ENCODE data around the gene ISG20.

The ISG20 gene

GRCh38 chr15:88606070-88606794, 32.6 kb upstream of the ISG20 start:
- no peak for DNase-seq (ENCODE audit: extremely low read depth, low read depth)
- TF ChIP-seq CTCF (IDR thresholded peaks at IDR 0.05; ENCODE audit: low read depth, low read length) = no peak

DNA sequence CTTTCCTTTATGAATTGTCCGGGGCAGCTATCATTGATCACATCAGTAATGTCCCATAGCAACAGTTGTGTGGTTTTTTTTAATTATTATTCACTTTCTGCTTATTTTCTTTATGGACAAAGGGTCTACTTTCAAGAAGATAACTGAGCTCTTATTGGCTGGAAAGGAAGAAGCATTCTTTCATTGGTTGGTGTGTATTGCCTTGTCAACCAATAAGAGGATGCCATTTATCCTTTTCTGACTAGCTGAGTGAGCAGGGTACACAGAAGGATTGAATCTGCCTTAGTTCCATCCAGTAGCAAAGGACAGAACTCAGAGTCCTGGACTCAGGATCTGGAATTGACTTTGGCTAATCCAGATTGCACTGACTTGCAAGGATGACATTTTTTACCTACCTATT, 30.9 kb upstream of the ISG20 start:
- DNase-seq (ENCODE audit: extremely low read depth, low read depth) = no peak
- no peak for TF ChIP-seq CTCF (IDR thresholded peaks at IDR 0.05; ENCODE audit: low read depth, low read length)

DNA sequence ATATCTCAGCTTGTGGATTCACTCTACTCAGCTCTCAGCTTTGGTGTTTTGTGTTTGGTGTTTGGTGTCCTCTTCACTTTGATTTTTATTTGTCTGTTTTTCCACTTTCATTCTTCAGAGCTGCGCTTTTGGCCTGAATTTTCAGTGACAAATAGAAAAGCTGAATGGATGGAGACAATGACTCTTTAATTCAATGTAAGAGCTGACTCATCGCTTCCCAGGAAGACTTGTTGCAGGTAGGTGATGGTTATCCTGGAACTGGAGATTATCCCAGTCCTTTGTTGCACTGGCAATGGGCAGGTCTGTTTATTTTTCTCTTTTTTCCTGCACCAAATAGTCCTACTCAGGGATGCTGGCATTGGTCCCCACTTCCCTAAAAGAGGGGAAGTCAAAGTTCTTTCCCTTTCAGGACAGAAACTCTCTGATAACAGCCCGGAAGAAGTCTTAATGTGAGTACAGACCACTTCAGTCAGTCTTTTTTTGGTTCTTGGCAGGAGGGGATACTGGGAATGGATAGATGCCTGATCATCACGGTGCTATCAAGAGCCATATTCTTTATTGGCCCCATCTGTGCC, 30.1 kb upstream of the ISG20 start:
- TF ChIP-seq CTCF (IDR thresholded peaks at IDR 0.05; ENCODE audit: low read depth, low read length) = no peak
- no peak for DNase-seq (ENCODE audit: extremely low read depth, low read depth)

DNA sequence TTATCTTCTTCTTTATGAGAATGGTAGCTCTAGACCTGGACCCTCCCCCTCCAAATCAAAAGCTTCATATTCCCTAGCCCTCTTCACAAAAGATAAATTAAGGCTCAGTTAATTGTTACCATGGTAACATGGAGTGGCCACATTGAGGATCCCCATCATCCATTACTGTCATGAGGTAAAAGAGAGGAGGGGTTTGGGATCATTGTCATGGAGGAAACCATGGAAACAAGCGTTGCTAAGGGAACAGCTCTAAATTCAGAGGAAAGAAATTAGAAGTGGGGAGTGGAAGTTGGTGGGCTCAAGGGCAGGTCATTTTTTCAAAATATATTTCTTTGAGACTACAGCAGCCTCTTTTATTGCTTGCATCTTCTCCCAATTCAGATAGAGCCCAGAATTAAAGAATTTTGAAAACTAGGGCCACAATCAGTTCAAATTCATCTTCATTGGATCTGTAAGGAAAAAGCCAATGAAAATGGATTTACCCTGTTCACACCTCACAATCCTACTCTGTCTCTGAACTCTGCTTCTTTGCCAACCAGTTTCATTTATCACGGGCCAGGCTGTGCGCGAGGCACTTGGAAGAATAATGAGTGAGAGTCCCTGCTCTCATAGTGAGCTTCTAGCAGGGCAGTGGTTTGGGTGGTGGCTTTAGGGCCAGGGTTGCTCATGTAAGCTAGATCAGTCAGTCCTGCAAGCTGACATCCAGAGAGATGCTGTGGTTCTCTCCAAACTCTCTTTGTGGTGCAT, 29.3 kb upstream of the ISG20 start:
- no peak for DNase-seq (ENCODE audit: extremely low read depth, low read depth)
- TF ChIP-seq CTCF (IDR thresholded peaks at IDR 0.05; ENCODE audit: low read depth, low read length) = no peak

GRCh38 chr15:88610701-88611231, 28.1 kb upstream of the ISG20 start:
- TF ChIP-seq CTCF (IDR thresholded peaks at IDR 0.05; ENCODE audit: low read depth, low read length) = no peak
- no peak for DNase-seq (ENCODE audit: extremely low read depth, low read depth)

GRCh38 chr15:88612186-88612796, 26.5 kb upstream of the ISG20 start:
- no peak for DNase-seq (ENCODE audit: extremely low read depth, low read depth)
- TF ChIP-seq CTCF (IDR thresholded peaks at IDR 0.05; ENCODE audit: low read depth, low read length) = no peak
